ENCODE results near the gene PHAF1. TPM values are rescaled to one million over a fixed set of nuclear protein-coding genes. Genes with fewer than 3 reads are reported as not detected.

PHAF1 gene
- total RNA-seq, result 10 to 100 TPM; 11.0 to 11.8 TPM
- long read RNA-seq, transcript C16orf70-208 (17 exons, 1,353 nt), result major isoform, 7 of 10 reads
- long read RNA-seq, partial matches to known transcripts, result 0 of 10 reads
- long read RNA-seq, other reads (novel, unspliced or antisense), result 3 of 10 reads

- ATAC-seq (peak; percentile 98), DNase-seq (peak; percentile 92)
- intact Hi-C loops (cut with DNase I), result no loop called here
Measured at GRCh38 chr16:67109407-67110135, at the start of gene PHAF1. Gene PHAF1, plus strand, starts transcription at chr16:67109941. Its CDS starts 235 bp downstream, at chr16:67110176.

- ATAC-seq (no peak), DNase-seq (no peak)
- intact Hi-C loops (cut with DNase I), result no loop called here
Measured at GRCh38 chr16:67063008-67063407, 46.7 kb upstream of the PHAF1 start.

GRCh38 chr16:67068212-67068753, 41.5 kb upstream of the PHAF1 start:
- ATAC-seq (no peak), DNase-seq (no peak)
- intact Hi-C loops (cut with DNase I), result no loop called here

- intact Hi-C loops (cut with DNase I), result no loop called here
Measured at GRCh38 chr16:67071476-67072048, 38.2 kb upstream of the PHAF1 start.

GRCh38 chr16:67075331-67075730, 34.4 kb upstream of the PHAF1 start:
- no peak for DNase-seq
- ATAC-seq, result no peak
- intact Hi-C loops (cut with DNase I), result no loop called here

More at GRCh38 chr16:67071476-67072048, 38.2 kb upstream of the PHAF1 start:
- ATAC-seq (no peak), DNase-seq (no peak)

GRCh38 chr16:67077871-67078270, 31.9 kb upstream of the PHAF1 start:
- intact Hi-C loops (cut with DNase I), result no loop called here
- DNase-seq (no peak), ATAC-seq (no peak)

GRCh38 chr16:67082100-67082499, 27.6 kb upstream of the PHAF1 start:
- intact Hi-C loops (cut with DNase I), result no loop called here
- ATAC-seq (no peak), DNase-seq (no peak)

GRCh38 chr16:67082891-67083290, 26.9 kb upstream of the PHAF1 start:
- no peak for ATAC-seq
- intact Hi-C loops (cut with DNase I), result no loop called here

GRCh38 chr16:67084345-67085028, 25.3 kb upstream of the PHAF1 start:
- intact Hi-C loops (cut with DNase I), result no loop called here
- no peak for DNase-seq
- ATAC-seq, result no peak

More at GRCh38 chr16:67082891-67083290, 26.9 kb upstream of the PHAF1 start:
- no peak for DNase-seq

- peak; percentile 46 to 63 for ATAC-seq
- no peak for DNase-seq
- intact Hi-C loops (cut with DNase I), result no loop called here
Measured at GRCh38 chr16:67086822-67087221, 22.9 kb upstream of the PHAF1 start.

- intact Hi-C loops (cut with DNase I), result no loop called here
- ATAC-seq, result no peak
- no peak for DNase-seq
Measured at GRCh38 chr16:67087291-67087690, 22.4 kb upstream of the PHAF1 start.

- DNase-seq (no peak), ATAC-seq (no peak)
- intact Hi-C loops (cut with DNase I), result no loop called here
Measured at GRCh38 chr16:67087803-67088202, 21.9 kb upstream of the PHAF1 start.

- intact Hi-C loops (cut with DNase I), result no loop called here
Measured at GRCh38 chr16:67088551-67088950, 21.2 kb upstream of the PHAF1 start.

GRCh38 chr16:67089101-67089500, 20.6 kb upstream of the PHAF1 start:
- intact Hi-C loops (cut with DNase I), result no loop called here
- ATAC-seq, result no peak
- no peak for DNase-seq

More at GRCh38 chr16:67088551-67088950, 21.2 kb upstream of the PHAF1 start:
- DNase-seq (no peak), ATAC-seq (no peak)

GRCh38 chr16:67091906-67092566, 17.7 kb upstream of the PHAF1 start:
- no peak for DNase-seq
- intact Hi-C loops (cut with DNase I), result no loop called here
- ATAC-seq, result no peak

- intact Hi-C loops (cut with DNase I), result no loop called here
- ATAC-seq, result no peak
- no peak for DNase-seq
Measured at GRCh38 chr16:67093098-67093726, 16.5 kb upstream of the PHAF1 start.

GRCh38 chr16:67098599-67098998, 11.1 kb upstream of the PHAF1 start:
- DNase-seq, result no peak
- no peak for ATAC-seq
- intact Hi-C loops (cut with DNase I), result no loop called here

- intact Hi-C loops (cut with DNase I), result no loop called here
- DNase-seq (no peak), ATAC-seq (no peak)
Measured at GRCh38 chr16:67100569-67101310, 9.0 kb upstream of the PHAF1 start.
